IMR-90 (cell line): ENCODE measurements around the gene SLC6A9. TPM values are rescaled to one million over a fixed set of nuclear protein-coding genes. Genes with fewer than 3 reads are reported as not detected.

ENCODE experiments used
- ATAC-seq: fragments of 200-7000 bp; cut with Tn5 transposase; 2 replicates; pipeline ENCODE4 v1.9.1; 2020; ENCODE audit warnings: low read depth, mild to moderate bottlenecking, moderate library complexity
- BruUV-seq: library from RNA; stranded (reverse); fragments of 400-500 nt; replicated peaks from 2 replicates; lab custom pipeline; 2021; lab: Mats Ljungman, UMichigan
- CTCF ChIA-PET: fragments of 300-600 bp; formaldehyde crosslinking; extraction: SDS; loops from one replicate; lab custom pipeline; 2021; ENCODE audit warnings: antibody characterized with exemption; lab: Yijun Ruan, JAX
- POLR2A ChIA-PET: fragments of 300-600 bp; sonication (Branson Sonifier 250); formaldehyde crosslinking; loops from one replicate; lab custom pipeline; 2022; ENCODE audit warnings: antibody characterized with exemption; ENCODE audit not compliant: unreplicated experiment; lab: Charles Lee
- DNase-seq: peaks from one replicate; pipeline ENCODE4 v3.0.0; 2013
- H2AFZ ChIP-seq: replicated peaks from 2 replicates; pipeline ENCODE3; 2013; ENCODE audit warnings: low read length, mild to moderate bottlenecking; ENCODE audit not compliant: poor library complexity
- H2AK5ac ChIP-seq: 2 replicates; pipeline ENCODE4 v1.6.1; 2013; ENCODE audit warnings: low read depth, low read length, inconsistent platforms
- H2AK9ac ChIP-seq: replicated peaks from 2 replicates; pipeline ENCODE3; 2013; ENCODE audit warnings: mild to moderate bottlenecking, low read depth, low read length, moderate library complexity; ENCODE audit not compliant: poor library complexity
- H2BK120ac ChIP-seq: 2 replicates; pipeline ENCODE4 v1.6.1; 2013; ENCODE audit warnings: low read depth, low read length, inconsistent platforms
- H2BK15ac ChIP-seq: 3 replicates; pipeline ENCODE4 v1.6.1; 2013; ENCODE audit warnings: low read depth, low read length, inconsistent platforms
- H2BK20ac ChIP-seq: 2 replicates; pipeline ENCODE4 v1.6.1; 2013; ENCODE audit warnings: low read depth, mild to moderate bottlenecking, inconsistent platforms, low read length, moderate library complexity
- H2BK5ac ChIP-seq: 2 replicates; pipeline ENCODE4 v1.6.1; 2013; ENCODE audit warnings: mild to moderate bottlenecking, low read depth, low read length, inconsistent platforms; ENCODE audit not compliant: poor library complexity, severe bottlenecking
- H3K14ac ChIP-seq: replicated peaks from 2 replicates; pipeline ENCODE4 v1.6.1; 2013; ENCODE audit warnings: low read depth, low read length, inconsistent platforms
- H3K18ac ChIP-seq: 2 replicates; pipeline ENCODE4 v1.6.1; 2013; ENCODE audit warnings: low read depth, low read length, control low read depth
- H3K23ac ChIP-seq: 2 replicates; pipeline ENCODE4 v1.6.1; 2013; ENCODE audit warnings: low read depth, low read length, inconsistent platforms
- H3K27ac ChIP-seq: 2 replicates; pipeline ENCODE4 v1.5.1; 2013; ENCODE audit warnings: mild to moderate bottlenecking, control low read depth, low read length; ENCODE audit not compliant: insufficient read depth
- H3K27me3 ChIP-seq: 2 replicates; pipeline ENCODE4 v1.6.1; 2013; ENCODE audit warnings: low read length; ENCODE audit not compliant: control insufficient read depth, insufficient read depth
- H3K36me3 ChIP-seq: 2 replicates; pipeline ENCODE4 v1.6.1; 2013; ENCODE audit warnings: low read length, mixed read lengths; ENCODE audit not compliant: control insufficient read depth, insufficient read depth
- H3K4ac ChIP-seq: 2 replicates; pipeline ENCODE4 v1.6.1; 2013; ENCODE audit warnings: low read depth, low read length, inconsistent platforms
- H3K4me1 ChIP-seq: 2 replicates; pipeline ENCODE4 v1.6.1; 2013; ENCODE audit warnings: low read length, mixed read lengths; ENCODE audit not compliant: control insufficient read depth, insufficient read depth
- H3K4me2 ChIP-seq: 2 replicates; pipeline ENCODE4 v1.6.1; 2013; ENCODE audit warnings: low read depth, mild to moderate bottlenecking, control low read depth, low read length, moderate library complexity
- H3K4me3 ChIP-seq: 2 replicates; pipeline ENCODE4 v1.5.1; 2013; ENCODE audit warnings: low read depth, mild to moderate bottlenecking, control low read depth, low read length, moderate library complexity; ENCODE audit not compliant: insufficient read depth
- H3K56ac ChIP-seq: 2 replicates; pipeline ENCODE4 v1.6.1; 2013; ENCODE audit warnings: low read length, inconsistent platforms; ENCODE audit not compliant: insufficient read depth; ENCODE audit errors: extremely low read depth
- H3K79me1 ChIP-seq, 2 experiments: 2 replicates each; pipeline ENCODE4 v1.6.1; 2013; ENCODE audit warnings: low read length in 2 of 2, inconsistent platforms in 1 of 2, low read depth in 1 of 2
- H3K9ac ChIP-seq: 2 replicates; pipeline ENCODE4 v1.6.1; 2013; ENCODE audit warnings: low read depth, low read length, control low read depth
- H3K9me1 ChIP-seq: 2 replicates; pipeline ENCODE4 v1.6.1; 2013; ENCODE audit warnings: low read length, inconsistent platforms; ENCODE audit not compliant: insufficient read depth
- H3K9me3 ChIP-seq: 2 replicates; pipeline ENCODE4 v1.6.1; 2013; ENCODE audit warnings: low read length; ENCODE audit not compliant: control insufficient read depth, insufficient read depth
- H4K20me1 ChIP-seq: 2 replicates; pipeline ENCODE4 v1.6.1; 2013; ENCODE audit warnings: low read length, inconsistent platforms; ENCODE audit not compliant: insufficient read depth
- H4K5ac ChIP-seq: 2 replicates; pipeline ENCODE4 v1.6.1; 2013; ENCODE audit warnings: mild to moderate bottlenecking, low read depth, low read length, control low read depth
- H4K8ac ChIP-seq, 2 experiments: 2 replicates each; pipeline ENCODE4 v1.6.1; 2013; ENCODE audit warnings: low read depth in 2 of 2, low read length in 2 of 2, control low read depth in 1 of 2, inconsistent platforms in 1 of 2
- H4K91ac ChIP-seq: 2 replicates; pipeline ENCODE4 v1.6.1; 2013; ENCODE audit warnings: low read depth, low read length, inconsistent platforms; ENCODE audit not compliant: insufficient read depth
- RAD21 ChIP-seq: IDR thresholded peaks from 2 replicates; pipeline ENCODE4 v1.6.1; 2012; ENCODE audit warnings: low read length, improper control_type of control experiment
- WGBS, 2 experiments: methylation state at CpG; one replicate each; pipeline versions ENCODE4 v1.1.5 to v1.1.7; 2013; ENCODE audit warnings: missing lambda C conversion rate in 2 of 2; ENCODE audit not compliant: insufficient read length in 1 of 2; ENCODE audit errors: extremely low coverage in 2 of 2; 5-methylcytosine and 5-hydroxymethylcytosine counted together
- dilution Hi-C: fragments of 300-500 bp; cut with HindIII; formaldehyde crosslinking; loops from one replicate; pipeline ENCODE4 v1.14.3; 2018; ENCODE audit warnings: low sequenced_read_pairs; ENCODE audit not compliant: unreplicated experiment
- in situ Hi-C: fragments of 300-500 bp; cut with MboI; formaldehyde crosslinking; loops from 3 replicates; pipeline ENCODE4 v1.14.3; 2019; ENCODE audit warnings: low sequenced_read_pairs, inconsistent platforms, mixed read lengths
- intact Hi-C: fragments of 100-400 bp; cut with micrococcal nuclease; formaldehyde crosslinking; loops from 2 replicates; pipeline ENCODE4 v1.10.0; 2022
- polyA plus RNA-seq, 3 experiments: library from polyadenylated mRNA; depleted of rRNA; stranded (reverse); fragments of >200 nt; gene quantifications; 2 replicates each; pipeline ENCODE4 v1.2.3, GENCODE V29; 2012; ENCODE audit warnings: low replicate concordance in 1 of 3
- total RNA-seq: library from RNA; depleted of rRNA; stranded (reverse); fragments of >200 nt; gene quantifications from 2 replicates; pipeline ENCODE4 v1.2.3, GENCODE V29; 2012

SLC6A9 gene
- total and polyA plus RNA-seq, 2 of the 4 experiments (the other 2 are of a cell fraction): 2.0 to 6.6 TPM

DNA sequence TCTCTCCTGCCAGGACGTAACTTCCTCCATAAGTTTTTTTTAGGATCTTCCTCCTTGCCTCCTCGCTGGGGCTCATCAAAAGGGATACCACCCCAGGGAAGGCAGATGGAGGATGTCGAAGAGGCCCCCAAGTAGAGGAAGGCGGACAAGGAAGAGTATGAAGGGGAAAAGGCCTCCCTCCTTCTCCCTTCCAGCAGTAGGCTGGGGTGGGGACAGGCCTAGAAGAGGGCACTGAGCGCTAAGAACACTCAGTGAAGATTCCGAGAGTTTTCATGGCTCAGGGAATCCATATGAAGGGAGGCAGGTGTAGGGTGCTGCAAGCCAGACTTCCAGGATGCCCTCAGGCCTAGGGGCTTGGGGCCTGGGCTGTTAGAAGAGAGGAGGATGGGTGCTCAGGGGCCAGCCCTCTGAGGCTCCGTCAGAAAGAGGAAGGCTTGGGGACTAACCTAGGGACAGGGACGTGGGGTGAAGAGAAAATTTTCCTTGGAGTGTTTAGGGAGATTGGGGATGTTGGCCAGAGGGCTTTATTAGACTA lies 1.8 kb upstream of the SLC6A9 start:
- H3K4me3 ChIP-seq: no peak overlapping the region
- H2AFZ ChIP-seq: no peak overlapping the region
- H2BK15ac ChIP-seq: no peak overlapping the region
- H2BK120ac ChIP-seq: no peak overlapping the region
- no peak overlapping the region for H2AK5ac ChIP-seq
- dilution Hi-C loops: no loop called here
- no peak overlapping the region for H2AK9ac ChIP-seq
- intact Hi-C loops: no loop called here
- no peak overlapping the region for H3K56ac ChIP-seq
- H3K27ac ChIP-seq: no peak overlapping the region
- no peak overlapping the region for H3K14ac ChIP-seq
- WGBS, 2 experiments: 80% methylated on average over 2 of the region's 8 CpGs; no CpG with 5 or more reads in 1 of the 2 experiments
- H3K4me2 ChIP-seq: no peak overlapping the region
- TF ChIP-seq RAD21: no peak
- BruUV-seq: no TSS peak
- H3K79me1 ChIP-seq: peaks cover 0 to 11% of the 10 kb centered on the region in 2 experiments; a peak in 2 of 4 replicates
- no peak overlapping the region for H3K4ac ChIP-seq
- ChIA-PET POLR2A (no interaction called here), CTCF (no interaction called here)
- no peaks in the 10 kb centered on the region for H4K20me1 ChIP-seq
- no peak overlapping the region for H3K23ac ChIP-seq
- no peak overlapping the region for H2BK5ac ChIP-seq
- peaks cover 14% of the 10 kb centered on the region; the same call in 1 of the 2 replicates for H3K4me1 ChIP-seq
- no peak for DNase-seq
- no peaks in the 10 kb centered on the region for H3K9me3 ChIP-seq
- H2BK20ac ChIP-seq: no peak overlapping the region
- in situ Hi-C loops: no loop called here
- H4K8ac ChIP-seq: no peak overlapping the region
- H3K27me3 ChIP-seq: no peaks in the 10 kb centered on the region
- no peak overlapping the region for H4K5ac ChIP-seq
- no peak overlapping the region for H3K9ac ChIP-seq
- ATAC-seq: no peak
- H4K91ac ChIP-seq: no peak overlapping the region
- no peak overlapping the region for H3K18ac ChIP-seq
- H3K36me3 ChIP-seq: no peaks in the 10 kb centered on the region
- H3K9me1 ChIP-seq: peaks cover 7% of the 10 kb centered on the region; the same call in 1 of the 2 replicates
